GM18526 (cell line): ENCODE measurements around the gene GLCCI1.

ENCODE experiments used
- POLR2A ChIP-seq: IDR thresholded peaks from 3 replicates; pipeline ENCODE4 v1.6.1; 2011; ENCODE audit not compliant: insufficient read length; ENCODE audit errors: extremely low read depth

The GLCCI1 gene

DNA sequence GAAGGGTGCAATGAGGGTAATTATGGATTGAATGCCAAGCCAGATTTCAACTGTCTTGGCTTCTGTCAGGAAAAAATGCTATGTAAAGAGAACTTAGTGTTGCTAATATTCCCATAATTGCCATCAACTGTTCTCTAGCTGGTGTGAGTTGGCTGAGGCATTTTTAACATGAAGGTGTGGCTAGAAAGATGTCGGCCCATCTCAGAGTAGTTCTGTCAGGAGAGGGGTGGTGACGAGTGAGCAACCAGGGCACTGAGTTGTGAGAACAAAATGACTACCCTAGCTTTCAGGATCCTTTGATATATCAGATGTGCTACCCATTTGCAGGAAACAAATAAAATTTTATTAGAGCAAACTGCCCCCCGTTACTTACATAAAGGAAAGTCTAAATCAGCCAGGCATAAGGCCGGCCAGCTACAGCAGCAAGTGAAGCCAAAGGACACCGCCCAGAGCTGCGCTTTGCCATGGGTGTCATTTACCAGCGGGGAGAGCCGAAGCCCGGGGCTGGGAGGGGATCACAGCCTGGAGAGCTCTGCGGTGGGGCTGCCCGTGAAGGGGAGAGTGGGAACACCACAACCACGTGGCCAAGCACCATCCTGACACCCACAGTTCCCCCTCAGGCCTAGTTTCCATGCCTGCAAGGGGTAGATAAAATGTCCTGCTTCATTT lies 151.9 kb downstream of the GLCCI1 start:
- no peak for TF ChIP-seq POLR2A

GRCh38 chr7:8121243-8121642 lies 152.6 kb downstream of the GLCCI1 start:
- no peak for TF ChIP-seq POLR2A

- TF ChIP-seq POLR2A = no peak
Measured at GRCh38 chr7:8125680-8126444, 157.3 kb downstream of the GLCCI1 start.

GRCh38 chr7:8126601-8127167 lies 158.1 kb downstream of the GLCCI1 start:
- TF ChIP-seq POLR2A = no peak

DNA sequence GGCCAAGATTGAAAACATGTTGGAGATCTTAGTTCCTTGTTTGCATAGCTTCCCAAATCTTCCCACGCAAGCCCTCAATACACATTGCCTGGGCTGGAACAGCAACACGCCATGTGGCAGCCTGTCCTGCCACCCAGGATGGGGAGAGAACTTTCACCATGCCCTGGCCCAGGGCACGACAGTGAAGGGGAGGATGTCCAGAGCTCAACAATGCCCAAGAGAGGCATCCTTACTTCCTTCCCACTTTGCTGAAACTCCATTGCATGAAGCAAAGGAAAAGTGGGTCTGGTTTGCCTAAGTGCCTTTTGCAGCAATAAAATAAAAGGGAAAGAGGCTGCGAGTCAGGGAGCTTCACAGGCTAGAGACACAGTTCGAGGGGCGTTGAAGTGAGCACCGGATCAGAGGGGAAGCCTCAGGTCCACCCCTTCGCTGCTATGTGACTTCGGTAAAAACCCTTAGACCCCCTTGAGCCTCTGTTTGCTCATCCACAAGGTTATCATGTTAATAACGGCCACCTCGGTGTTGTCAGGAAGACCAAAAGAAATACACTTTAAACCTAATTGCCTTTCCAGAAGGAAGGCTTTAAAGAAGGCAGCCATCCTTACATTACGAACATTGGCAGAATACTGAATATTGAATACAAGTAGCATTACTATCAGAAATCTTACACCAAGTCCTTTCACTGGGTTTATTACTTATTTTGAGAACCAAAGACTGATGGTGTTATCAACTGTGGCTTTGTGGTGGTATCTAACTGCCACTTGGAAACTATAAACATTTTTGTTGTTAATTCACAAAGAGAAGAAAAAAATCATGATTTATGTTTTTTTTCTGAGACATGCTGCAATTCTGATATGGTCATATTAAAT lies 160.1 kb downstream of the GLCCI1 start:
- no peak for TF ChIP-seq POLR2A

GRCh38 chr7:8129318-8129659 lies 160.7 kb downstream of the GLCCI1 start:
- no peak for TF ChIP-seq POLR2A

- no peak for TF ChIP-seq POLR2A
Measured at GRCh38 chr7:8130663-8131062, 162.1 kb downstream of the GLCCI1 start.

GRCh38 chr7:8131694-8132605 lies 163.4 kb downstream of the GLCCI1 start:
- TF ChIP-seq POLR2A = no peak

DNA sequence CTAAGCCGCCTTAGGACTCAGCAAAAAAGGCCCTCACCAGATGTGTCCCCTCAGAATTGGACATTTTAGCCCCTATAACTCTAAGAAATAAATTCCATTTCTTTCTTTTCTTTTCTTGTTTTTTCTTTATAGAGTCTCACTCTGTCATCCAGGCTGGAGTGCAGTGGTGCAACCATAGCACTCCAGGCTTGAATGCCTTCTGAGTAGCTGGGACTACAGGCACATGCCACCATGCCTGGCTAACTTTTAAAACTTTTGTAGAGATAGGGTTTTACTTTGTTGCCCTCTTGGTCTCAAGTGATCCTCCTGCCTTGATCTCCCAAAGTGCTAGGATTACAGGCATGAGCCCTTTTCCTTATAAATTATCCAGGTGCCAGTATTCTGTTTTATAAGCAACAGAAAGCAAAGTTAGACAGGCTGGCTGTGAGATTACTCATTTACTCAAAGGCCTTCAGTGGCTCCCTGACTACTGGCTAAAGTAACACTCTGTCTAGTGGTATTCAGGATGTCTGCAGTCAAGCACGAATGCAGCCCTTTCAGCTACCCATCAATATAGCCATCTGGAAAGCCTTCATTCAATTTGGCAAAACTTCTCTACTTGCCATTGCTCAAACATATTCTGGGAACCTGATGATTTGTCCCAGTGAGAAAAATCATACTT lies 164.7 kb downstream of the GLCCI1 start:
- no peak for TF ChIP-seq POLR2A

DNA sequence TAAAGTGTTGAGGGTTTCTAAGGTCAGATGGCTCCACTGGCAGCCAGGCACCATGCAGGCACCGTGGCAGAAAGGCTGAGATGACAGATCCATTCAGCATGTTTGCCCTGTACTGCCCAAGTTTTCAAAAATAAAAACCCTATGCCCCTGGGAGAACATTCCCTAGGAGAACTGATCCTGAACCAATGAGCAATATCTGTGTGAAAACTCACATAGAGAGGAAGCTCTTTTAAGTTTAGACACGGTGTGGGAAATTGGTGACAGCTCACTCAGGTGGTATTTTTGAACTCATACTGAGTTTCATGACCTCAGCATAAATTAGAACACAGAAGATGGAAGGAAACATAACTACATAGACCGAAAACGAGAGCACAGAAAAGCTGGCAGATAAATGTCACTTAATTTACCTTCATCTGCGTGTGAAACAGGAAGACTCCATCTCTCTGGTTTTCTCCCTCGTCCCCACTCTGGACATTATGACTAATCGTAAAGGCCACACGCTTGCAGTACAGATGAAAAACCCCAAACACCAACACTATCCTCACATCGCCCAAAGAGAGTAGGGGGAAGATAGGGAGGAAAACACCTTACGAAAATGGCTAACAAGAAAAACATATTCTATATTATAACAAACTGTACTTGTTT lies 165.6 kb downstream of the GLCCI1 start:
- TF ChIP-seq POLR2A = no peak

- no peak for TF ChIP-seq POLR2A
Measured at GRCh38 chr7:8135417-8135816, 166.8 kb downstream of the GLCCI1 start.

DNA sequence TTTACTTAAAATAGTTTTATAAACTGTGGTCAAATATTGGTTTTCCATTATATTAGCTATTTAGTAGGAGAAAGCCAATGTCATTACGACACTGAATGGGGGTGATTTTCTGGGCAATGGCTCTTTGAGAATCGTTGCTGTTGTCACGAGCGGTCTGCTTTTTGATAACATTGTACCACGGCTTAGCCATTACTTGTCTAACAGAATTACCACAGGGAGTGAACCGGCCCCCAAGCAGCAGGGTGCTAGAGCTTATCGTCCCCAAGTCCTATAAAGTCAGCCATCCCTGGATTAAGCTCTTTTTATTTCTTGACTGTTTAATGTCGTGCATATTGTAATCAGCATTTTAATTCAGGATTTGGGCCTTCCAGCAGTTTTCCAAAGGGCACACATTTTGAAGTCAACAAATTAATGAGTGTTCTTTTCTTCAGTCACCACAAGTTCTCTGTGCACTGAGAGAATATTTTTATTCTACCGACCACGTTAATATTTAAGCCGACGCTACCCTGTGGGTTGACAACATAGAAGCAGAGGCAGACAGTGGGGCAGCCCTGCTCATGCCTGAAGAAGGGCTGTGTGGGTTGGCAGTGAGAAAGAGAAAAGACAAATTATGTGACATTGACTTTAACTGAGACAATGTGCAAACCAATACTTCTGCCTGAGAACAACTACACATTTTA lies 167.6 kb downstream of the GLCCI1 start:
- no peak for TF ChIP-seq POLR2A
